Nephron progenitor cell (in vitro differentiated cells): ENCODE data around the gene NOD1.

Experiments used
- DNase-seq: peaks from one replicate; pipeline ENCODE4 v3.0.0; 2021
- H3K27ac Mint-ChIP-seq: 2 replicates; pipeline ENCODE4 v1.8.0; 2021; ENCODE audit warnings: mild to moderate bottlenecking, moderate library complexity, mixed read lengths
- H3K27me3 Mint-ChIP-seq: 2 replicates; pipeline ENCODE4 v1.8.0; 2021; ENCODE audit warnings: mild to moderate bottlenecking, low read depth, mixed read lengths; ENCODE audit not compliant: poor library complexity
- H3K36me3 Mint-ChIP-seq: 2 replicates; pipeline ENCODE4 v1.8.0; 2021; ENCODE audit warnings: low read depth, mixed read lengths
- H3K4me1 Mint-ChIP-seq: 2 replicates; pipeline ENCODE4 v1.8.0; 2021; ENCODE audit warnings: mixed read lengths
- H3K4me3 Mint-ChIP-seq: 2 replicates; pipeline ENCODE4 v1.8.0; 2021; ENCODE audit warnings: mild to moderate bottlenecking, moderate library complexity, mixed read lengths
- H3K9me3 Mint-ChIP-seq: 2 replicates; pipeline ENCODE4 v1.8.0; 2021; ENCODE audit warnings: mild to moderate bottlenecking, moderate library complexity, mixed read lengths
- TF ChIP-seq, protein P1 (sequence below): fragments of 200-600 bp; sonication (generic); IDR thresholded peaks from 2 replicates; pipeline ENCODE4 v1.5.0; 2021; ENCODE audit warnings: antibody characterized with exemption

Gene NOD1

DNA sequence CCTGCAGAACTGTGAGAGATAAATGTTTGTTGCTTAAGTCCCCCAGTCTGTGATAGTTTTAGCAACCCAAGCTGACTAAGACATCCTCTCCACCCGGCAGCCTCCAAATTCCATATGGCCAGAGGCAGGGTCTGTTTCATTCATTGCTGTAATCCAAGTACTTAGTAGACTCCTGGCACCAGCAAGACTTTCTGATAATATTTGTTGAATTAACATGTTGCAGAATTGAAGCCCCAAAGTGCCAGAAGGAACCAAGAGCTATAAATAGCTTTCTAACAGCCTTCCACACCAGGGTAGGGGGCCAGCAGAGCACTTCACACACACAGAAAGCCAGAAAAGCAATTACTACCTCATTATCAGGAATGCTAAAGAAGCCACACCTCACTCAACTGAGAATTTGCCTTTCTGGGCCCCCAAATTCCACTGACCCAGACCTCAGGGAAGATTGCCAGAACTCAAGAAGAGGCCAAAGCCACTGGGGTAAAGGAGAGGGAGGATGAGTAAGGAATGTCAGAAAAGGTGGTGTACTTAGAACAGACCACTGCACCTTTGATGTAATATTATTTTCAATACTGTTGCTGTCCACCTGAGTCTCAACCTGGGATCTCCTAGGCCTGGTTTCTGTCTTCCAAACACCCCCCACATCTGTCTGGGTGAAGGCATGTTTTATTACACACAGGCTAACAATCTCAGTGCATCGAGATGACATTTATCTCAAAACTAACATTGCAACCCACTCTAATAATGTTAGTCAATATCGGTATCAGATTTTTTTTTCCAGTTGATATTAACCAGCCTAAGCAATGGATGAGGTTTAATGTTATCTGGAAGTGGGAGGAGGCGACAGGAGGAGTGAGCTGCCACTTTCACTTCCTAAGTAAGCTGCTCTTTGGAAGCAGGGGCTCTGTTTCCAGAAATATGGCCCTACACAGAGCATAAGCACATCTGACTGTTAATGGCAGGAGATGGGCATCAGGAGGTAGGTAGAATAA is 5.5 kb downstream of the NOD1 start:
- Mint-ChIP-seq H3K27ac (no peak overlapping the region), H3K9me3 (no peaks in the 10 kb centered on the region), H3K27me3 (peaks cover 3% of the 10 kb centered on the region), H3K4me1 (peaks cover 56% of the 10 kb centered on the region), H3K36me3 (no peaks in the 10 kb centered on the region), H3K4me3 (no peak overlapping the region)
- no peak for DNase-seq
- TF ChIP-seq, protein P1, sequence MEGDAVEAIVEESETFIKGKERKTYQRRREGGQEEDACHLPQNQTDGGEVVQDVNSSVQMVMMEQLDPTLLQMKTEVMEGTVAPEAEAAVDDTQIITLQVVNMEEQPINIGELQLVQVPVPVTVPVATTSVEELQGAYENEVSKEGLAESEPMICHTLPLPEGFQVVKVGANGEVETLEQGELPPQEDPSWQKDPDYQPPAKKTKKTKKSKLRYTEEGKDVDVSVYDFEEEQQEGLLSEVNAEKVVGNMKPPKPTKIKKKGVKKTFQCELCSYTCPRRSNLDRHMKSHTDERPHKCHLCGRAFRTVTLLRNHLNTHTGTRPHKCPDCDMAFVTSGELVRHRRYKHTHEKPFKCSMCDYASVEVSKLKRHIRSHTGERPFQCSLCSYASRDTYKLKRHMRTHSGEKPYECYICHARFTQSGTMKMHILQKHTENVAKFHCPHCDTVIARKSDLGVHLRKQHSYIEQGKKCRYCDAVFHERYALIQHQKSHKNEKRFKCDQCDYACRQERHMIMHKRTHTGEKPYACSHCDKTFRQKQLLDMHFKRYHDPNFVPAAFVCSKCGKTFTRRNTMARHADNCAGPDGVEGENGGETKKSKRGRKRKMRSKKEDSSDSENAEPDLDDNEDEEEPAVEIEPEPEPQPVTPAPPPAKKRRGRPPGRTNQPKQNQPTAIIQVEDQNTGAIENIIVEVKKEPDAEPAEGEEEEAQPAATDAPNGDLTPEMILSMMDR = no peak

DNA sequence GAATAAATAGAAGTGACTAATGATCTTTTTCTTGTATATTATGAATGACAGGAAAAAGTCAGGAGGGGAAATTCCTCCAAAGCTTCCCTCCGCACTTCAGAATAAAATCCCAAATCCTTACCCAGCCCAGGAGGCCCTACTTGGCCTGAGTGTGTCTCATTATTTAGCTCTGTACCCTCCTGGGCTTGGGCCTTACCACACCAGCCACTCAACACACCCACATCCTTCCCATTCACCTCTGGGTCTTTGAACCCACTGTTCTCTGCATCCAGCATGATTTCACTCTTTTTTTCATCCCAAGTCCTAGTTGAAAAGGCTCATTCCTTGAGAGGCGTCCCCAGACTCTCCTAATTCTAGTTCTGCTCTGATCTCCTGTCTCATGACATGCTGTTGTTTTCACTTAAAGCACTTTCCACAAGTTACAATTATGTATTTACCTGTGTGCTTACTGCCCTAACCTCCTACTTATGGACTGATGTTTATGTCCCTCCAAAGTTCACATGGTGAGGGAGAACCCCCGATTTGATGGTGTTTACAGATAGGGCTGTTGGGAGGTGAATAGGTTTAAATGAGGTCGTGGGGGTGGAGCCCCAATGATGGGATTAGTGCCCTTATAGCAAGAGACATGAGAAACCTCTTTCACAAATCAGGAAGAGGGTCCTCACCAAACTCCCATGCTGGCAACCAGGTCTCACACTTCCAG is 6.4 kb downstream of the NOD1 start:
- DNase-seq = no peak
- peaks cover 3% of the 10 kb centered on the region for H3K27me3 Mint-ChIP-seq
- peaks cover 56% of the 10 kb centered on the region for H3K4me1 Mint-ChIP-seq
- H3K27ac Mint-ChIP-seq = no peak overlapping the region
- H3K4me3 Mint-ChIP-seq = no peak overlapping the region
- TF ChIP-seq, protein P1 = no peak
- H3K36me3 Mint-ChIP-seq = no peaks in the 10 kb centered on the region
- no peaks in the 10 kb centered on the region for H3K9me3 Mint-ChIP-seq

DNA sequence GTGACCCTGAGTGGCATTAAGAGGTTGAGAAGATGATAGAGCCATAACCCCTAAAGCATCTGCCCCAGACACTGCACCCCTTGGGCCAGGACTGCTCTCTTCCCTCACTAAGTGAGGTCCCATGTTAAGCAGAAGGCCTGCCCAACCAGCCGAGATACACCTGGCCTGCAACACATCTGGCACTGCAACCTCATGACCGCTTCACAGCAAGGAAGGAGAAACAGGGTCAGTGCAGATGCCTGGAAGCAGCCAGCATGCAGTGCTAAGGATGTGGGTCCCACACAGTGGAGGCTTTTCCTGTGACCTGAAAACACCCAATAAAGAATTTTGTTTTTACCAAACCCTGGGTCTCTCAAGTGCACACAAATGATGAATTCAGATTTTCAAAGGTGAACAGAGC is 7.4 kb downstream of the NOD1 start:
- DNase-seq = no peak
- Mint-ChIP-seq H3K4me1 (peaks cover 49% of the 10 kb centered on the region), H3K27ac (peak overlapping the region; percentile 92), H3K4me3 (no peak overlapping the region), H3K27me3 (peaks cover 3% of the 10 kb centered on the region), H3K36me3 (no peaks in the 10 kb centered on the region), H3K9me3 (no peaks in the 10 kb centered on the region)
- TF ChIP-seq, protein P1 = no peak

DNA sequence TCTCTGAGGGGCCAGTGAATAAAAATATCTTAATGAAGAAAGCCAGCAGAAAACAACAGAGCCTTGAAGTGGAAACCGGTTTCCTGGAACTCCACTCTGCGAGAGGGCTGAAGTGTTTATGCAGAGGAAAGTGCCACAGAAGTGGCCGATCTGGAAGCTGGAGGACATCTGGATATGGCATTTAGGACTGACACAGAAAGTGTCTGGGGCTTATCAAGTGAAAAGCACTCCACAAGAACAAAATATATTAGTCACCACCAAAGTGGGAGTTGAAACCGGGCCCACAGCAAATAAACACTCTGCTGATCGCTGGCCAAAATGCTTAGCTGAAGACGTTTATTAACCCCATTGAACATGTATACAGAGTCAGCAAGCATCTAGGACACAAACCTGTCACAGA is 7.8 kb downstream of the NOD1 start:
- no peak for DNase-seq
- Mint-ChIP-seq H3K27me3 (peaks cover 3% of the 10 kb centered on the region), H3K4me3 (no peak overlapping the region), H3K4me1 (peaks cover 49% of the 10 kb centered on the region), H3K36me3 (no peaks in the 10 kb centered on the region), H3K27ac (peak overlapping the region; percentile 92), H3K9me3 (no peaks in the 10 kb centered on the region)
- TF ChIP-seq, protein P1 = no peak

DNA sequence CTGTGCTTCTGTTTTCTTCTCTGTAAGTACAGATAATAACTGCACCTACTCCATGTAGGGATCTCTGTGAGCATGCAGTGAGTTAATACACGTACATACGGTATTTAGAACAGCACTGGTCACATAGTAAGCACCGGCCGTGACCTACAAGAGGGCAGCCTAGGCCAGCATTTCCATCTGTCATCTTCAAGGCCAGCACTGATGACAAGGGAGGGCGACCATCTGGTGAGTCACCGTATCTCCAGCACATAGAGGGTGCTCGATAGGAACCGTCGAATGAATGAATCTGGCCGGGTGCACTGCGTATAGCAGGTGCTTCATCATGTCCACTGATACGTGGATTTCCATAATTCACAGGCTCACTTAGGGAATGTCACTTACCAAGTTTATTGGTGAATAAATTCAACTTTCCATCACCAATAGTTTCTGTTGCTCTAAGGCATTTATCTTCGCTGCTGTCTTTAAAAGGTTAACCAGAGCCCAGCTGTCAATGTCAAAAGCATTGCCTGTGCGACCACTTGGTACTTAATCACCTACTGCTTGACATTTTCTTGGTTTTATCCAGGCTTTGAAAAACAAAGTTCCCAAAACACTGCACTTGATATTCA is 8.3 kb downstream of the NOD1 start:
- H3K4me3 Mint-ChIP-seq = no peak overlapping the region
- H3K4me1 Mint-ChIP-seq = peaks cover 47% of the 10 kb centered on the region
- peak overlapping the region; percentile 93 for H3K27ac Mint-ChIP-seq
- peaks cover 8% of the 10 kb centered on the region for H3K27me3 Mint-ChIP-seq
- no peaks in the 10 kb centered on the region for H3K36me3 Mint-ChIP-seq
- TF ChIP-seq, protein P1 = no peak
- no peaks in the 10 kb centered on the region for H3K9me3 Mint-ChIP-seq
- DNase-seq = no peak
